Panc1 (cell line): ENCODE measurements around the gene OR8H2. TPM values are rescaled to one million over a fixed set of nuclear protein-coding genes. Genes with fewer than 3 reads are reported as not detected.
"Not testable (repeated sequence)": the region's sequence is repeated elsewhere in the genome, so short reads cannot be mapped to it uniquely, and the experiment has no call there.

Source experiments
- ATAC-seq: fragments of 200-7000 bp; cut with Tn5 transposase; 2 replicates; pipeline ENCODE4 v1.9.1; 2020; ENCODE audit warnings: mild to moderate bottlenecking, moderate library complexity
- BruUV-seq: library from RNA; stranded (reverse); fragments of 400-500 nt; replicated peaks from 2 replicates; lab custom pipeline; 2021; lab: Mats Ljungman, UMichigan
- CTCF ChIA-PET: fragments of 300-600 bp; sonication (Branson Sonifier 250); formaldehyde crosslinking; loops from one replicate; lab custom pipeline; 2022; ENCODE audit warnings: antibody characterized with exemption; lab: Charles Lee
- POLR2A ChIA-PET: fragments of 300-600 bp; sonication (Branson Sonifier 250); formaldehyde crosslinking; loops from one replicate; lab custom pipeline; 2022; ENCODE audit warnings: antibody characterized with exemption; lab: Charles Lee
- DNase-seq: peaks from one replicate; pipeline ENCODE4 v3.0.0-alpha.2; 2010; ENCODE audit warnings: low read depth, low spot score
- H3K27ac ChIP-seq: 2 replicates; pipeline ENCODE4 v1.5.1; 2011; ENCODE audit warnings: mild to moderate bottlenecking, low read length, inconsistent platforms
- H3K27me3 ChIP-seq: fragments of 200-500 bp; sonication (Bioruptor generic); 2 replicates; pipeline ENCODE4 v1.6.0; 2014; ENCODE audit warnings: low read length, inconsistent platforms; ENCODE audit not compliant: control insufficient read depth, insufficient read depth
- H3K36me3 ChIP-seq: fragments of 200-500 bp; sonication (Bioruptor generic); 2 replicates; pipeline ENCODE4 v1.5.1; 2014; ENCODE audit warnings: inconsistent platforms, mild to moderate bottlenecking, low read length, moderate library complexity; ENCODE audit not compliant: control insufficient read depth, insufficient read depth
- H3K4me1 ChIP-seq: 2 replicates; pipeline ENCODE4 v1.5.1; 2011; ENCODE audit warnings: inconsistent platforms, mild to moderate bottlenecking, low read length, moderate library complexity; ENCODE audit not compliant: control insufficient read depth, insufficient read depth
- H3K4me3 ChIP-seq, 2 experiments: 2 replicates each; pipeline ENCODE4 v1.5.1; 2011 to 2012; ENCODE audit warnings: low read depth in 2 of 2, low read length in 2 of 2, mild to moderate bottlenecking in 2 of 2, inconsistent platforms in 1 of 2, moderate library complexity in 1 of 2
- H3K9me3 ChIP-seq: fragments of 200-500 bp; sonication (Bioruptor generic); 2 replicates; pipeline ENCODE4 v1.5.1; 2014; ENCODE audit warnings: low read depth, mild to moderate bottlenecking, inconsistent platforms, low read length, moderate library complexity; ENCODE audit not compliant: control insufficient read depth, insufficient read depth
- POLR2AphosphoS5 ChIP-seq: IDR thresholded peaks from 2 replicates; pipeline ENCODE4 v1.6.1; 2012; ENCODE audit warnings: mild to moderate bottlenecking, low read depth, low read length, moderate library complexity
- SIN3A ChIP-seq: IDR thresholded peaks from 2 replicates; pipeline ENCODE4 v1.6.1; 2012; ENCODE audit warnings: low read depth, mild to moderate bottlenecking, low read length, moderate library complexity, borderline replicate concordance; ENCODE audit not compliant: insufficient read depth
- TCF7L2 ChIP-seq: IDR thresholded peaks from 2 replicates; pipeline ENCODE4 v1.6.1; 2011; ENCODE audit warnings: mild to moderate bottlenecking, low read depth, low read length, inconsistent platforms
- in situ Hi-C: cut with HindIII; loops from 2 replicates; pipeline ENCODE4 v1.10.0; 2016; ENCODE audit warnings: low sequenced_read_pairs, low pct_unique_long_range_greater_than_20kb
- intact Hi-C: fragments of 100-400 bp; cut with micrococcal nuclease; formaldehyde crosslinking; loops from one replicate; pipeline ENCODE4 v1.10.0; 2022; ENCODE audit not compliant: unreplicated experiment
- total RNA-seq: library from RNA; stranded (reverse); gene quantifications from one replicate; pipeline ENCODE4 v1.2.1, GENCODE V29; 2021; ENCODE audit not compliant: unreplicated experiment
- TF ChIP-seq, protein P1 (sequence below), 2 experiments: IDR thresholded peaks; 2 replicates each; pipeline ENCODE4 v1.6.1; 2011 to 2012; ENCODE audit warnings: low read depth in 2 of 2, control low read depth in 1 of 2, low read length in 1 of 2, mild to moderate bottlenecking in 1 of 2, moderate library complexity in 1 of 2; ENCODE audit not compliant: insufficient read depth in 1 of 2
- TF ChIP-seq, protein P2 (sequence below): fragments of 450-650 bp; IDR thresholded peaks from 2 replicates; pipeline ENCODE4 v1.5.1; 2017; ENCODE audit warnings: mild to moderate bottlenecking

Gene OR8H2
- total RNA-seq, 1 experiment from 2014 or later: not detected

DNA sequence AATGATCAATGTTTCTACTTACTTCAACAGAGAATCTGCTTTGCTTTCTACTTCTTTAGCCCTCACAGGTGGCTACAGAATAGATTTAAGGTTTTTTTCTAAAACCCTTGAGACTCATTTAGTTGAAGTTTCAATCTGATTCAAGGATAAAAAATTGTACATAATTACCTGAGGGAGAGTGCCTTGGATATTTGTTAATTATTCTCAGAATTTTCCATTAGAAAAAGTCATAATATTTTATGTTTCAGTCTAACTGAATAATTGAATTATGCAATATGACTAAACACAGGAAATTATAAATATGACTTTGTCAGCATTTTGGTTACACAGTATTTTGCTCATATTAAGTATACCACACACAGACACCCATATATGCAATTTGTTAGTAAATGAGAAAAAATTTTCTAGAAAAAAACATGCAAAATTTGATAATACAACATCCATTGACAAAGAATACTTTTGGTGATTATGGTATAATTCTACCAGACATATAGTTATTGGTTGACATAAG is 36.7 kb downstream of the OR8H2 start, which contains the start of gene OR8J3:
OR8J3 (minus strand) TSS at position 51 of the 511 bp plus-strand sequence. CDS start 2,483 bp downstream, outside the sequence.
- ATAC-seq: no peak
- in situ Hi-C loops: no loop called here

DNA sequence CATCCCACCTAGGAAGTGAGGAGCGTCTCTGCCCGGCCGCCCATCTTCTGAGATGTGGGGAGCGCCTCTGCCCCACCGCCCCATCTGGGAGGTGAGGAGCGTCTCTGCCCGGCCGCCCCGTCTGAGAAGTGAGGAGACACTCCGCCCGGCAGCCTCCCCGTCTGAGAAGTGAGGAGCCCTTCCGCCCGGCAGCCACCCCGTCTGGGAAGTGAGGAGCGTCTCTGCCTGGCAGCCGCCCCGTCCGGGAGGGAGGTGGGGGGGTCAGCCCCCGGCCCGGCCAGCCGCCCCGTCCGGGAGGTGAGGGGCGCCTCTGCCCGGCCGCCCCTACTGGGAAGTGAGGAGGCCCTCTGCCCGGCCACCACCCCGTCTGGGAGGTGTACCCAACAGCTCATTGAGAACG is 40.2 kb downstream of the OR8H2 start:
- CTCF ChIA-PET, in situ Hi-C loops, intact Hi-C loops: not testable (repeated sequence)

More for the DNA sequence above, 36.7 kb downstream of the OR8H2 start, which contains the start of gene OR8J3:
- intact Hi-C loops: no loop called here
- POLR2A ChIA-PET: no interaction called here
- Histone ChIP-seq H3K4me3 (no peak within 1 kb of the TSS), H3K4me1 (no peaks in the 10 kb centered on the region), H3K9me3 (no peaks in the 10 kb centered on the region), H3K27ac (no peak within 1 kb of the TSS), H3K36me3 (no peaks in the 10 kb centered on the region), H3K27me3 (no peaks in the 10 kb centered on the region)
- DNase-seq: no peak
- TF ChIP-seq POLR2AphosphoS5 (no peak), SIN3A (no peak), TCF7L2 (no peak)
- TF ChIP-seq, protein P1, sequence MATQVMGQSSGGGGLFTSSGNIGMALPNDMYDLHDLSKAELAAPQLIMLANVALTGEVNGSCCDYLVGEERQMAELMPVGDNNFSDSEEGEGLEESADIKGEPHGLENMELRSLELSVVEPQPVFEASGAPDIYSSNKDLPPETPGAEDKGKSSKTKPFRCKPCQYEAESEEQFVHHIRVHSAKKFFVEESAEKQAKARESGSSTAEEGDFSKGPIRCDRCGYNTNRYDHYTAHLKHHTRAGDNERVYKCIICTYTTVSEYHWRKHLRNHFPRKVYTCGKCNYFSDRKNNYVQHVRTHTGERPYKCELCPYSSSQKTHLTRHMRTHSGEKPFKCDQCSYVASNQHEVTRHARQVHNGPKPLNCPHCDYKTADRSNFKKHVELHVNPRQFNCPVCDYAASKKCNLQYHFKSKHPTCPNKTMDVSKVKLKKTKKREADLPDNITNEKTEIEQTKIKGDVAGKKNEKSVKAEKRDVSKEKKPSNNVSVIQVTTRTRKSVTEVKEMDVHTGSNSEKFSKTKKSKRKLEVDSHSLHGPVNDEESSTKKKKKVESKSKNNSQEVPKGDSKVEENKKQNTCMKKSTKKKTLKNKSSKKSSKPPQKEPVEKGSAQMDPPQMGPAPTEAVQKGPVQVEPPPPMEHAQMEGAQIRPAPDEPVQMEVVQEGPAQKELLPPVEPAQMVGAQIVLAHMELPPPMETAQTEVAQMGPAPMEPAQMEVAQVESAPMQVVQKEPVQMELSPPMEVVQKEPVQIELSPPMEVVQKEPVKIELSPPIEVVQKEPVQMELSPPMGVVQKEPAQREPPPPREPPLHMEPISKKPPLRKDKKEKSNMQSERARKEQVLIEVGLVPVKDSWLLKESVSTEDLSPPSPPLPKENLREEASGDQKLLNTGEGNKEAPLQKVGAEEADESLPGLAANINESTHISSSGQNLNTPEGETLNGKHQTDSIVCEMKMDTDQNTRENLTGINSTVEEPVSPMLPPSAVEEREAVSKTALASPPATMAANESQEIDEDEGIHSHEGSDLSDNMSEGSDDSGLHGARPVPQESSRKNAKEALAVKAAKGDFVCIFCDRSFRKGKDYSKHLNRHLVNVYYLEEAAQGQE (IDR thresholded peaks at IDR 0.05; ENCODE audit: insufficient read depth in 1 of 2, low read depth in 2 of 2, low read length in 1 of 2): no peak
- no TSS peak for BruUV-seq
- CTCF ChIA-PET: no interaction called here

DNA sequence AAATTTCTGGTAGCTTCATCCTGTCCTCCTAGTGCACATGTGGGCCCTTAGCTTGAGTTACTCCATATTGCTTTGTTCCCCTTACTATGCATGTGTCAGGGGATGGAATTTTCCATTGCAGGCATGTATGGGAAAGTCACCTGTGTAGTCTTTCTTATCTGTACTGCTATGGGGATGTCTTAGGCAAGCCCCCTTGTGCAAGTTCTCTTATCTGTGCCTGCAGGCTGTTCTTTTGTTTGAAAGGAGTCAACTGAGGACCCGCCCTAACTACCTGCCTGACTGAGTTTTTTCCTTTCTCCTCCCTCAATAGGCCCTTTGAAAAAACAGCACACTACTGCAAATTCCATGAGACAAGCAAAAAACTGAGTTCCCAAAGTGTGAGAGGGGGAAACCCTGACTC is 47.9 kb downstream of the OR8H2 start:
- POLR2A ChIA-PET: no interaction called here
- H3K36me3 ChIP-seq: no peaks in the 10 kb centered on the region
- ATAC-seq (no peak), DNase-seq (no peak)
- no peak for TF ChIP-seq SIN3A
- TF ChIP-seq, protein P1 (IDR thresholded peaks at IDR 0.05; ENCODE audit: insufficient read depth in 1 of 2, low read depth in 2 of 2, low read length in 1 of 2): no peak
- TF ChIP-seq POLR2AphosphoS5: no peak
- TF ChIP-seq, protein P2, sequence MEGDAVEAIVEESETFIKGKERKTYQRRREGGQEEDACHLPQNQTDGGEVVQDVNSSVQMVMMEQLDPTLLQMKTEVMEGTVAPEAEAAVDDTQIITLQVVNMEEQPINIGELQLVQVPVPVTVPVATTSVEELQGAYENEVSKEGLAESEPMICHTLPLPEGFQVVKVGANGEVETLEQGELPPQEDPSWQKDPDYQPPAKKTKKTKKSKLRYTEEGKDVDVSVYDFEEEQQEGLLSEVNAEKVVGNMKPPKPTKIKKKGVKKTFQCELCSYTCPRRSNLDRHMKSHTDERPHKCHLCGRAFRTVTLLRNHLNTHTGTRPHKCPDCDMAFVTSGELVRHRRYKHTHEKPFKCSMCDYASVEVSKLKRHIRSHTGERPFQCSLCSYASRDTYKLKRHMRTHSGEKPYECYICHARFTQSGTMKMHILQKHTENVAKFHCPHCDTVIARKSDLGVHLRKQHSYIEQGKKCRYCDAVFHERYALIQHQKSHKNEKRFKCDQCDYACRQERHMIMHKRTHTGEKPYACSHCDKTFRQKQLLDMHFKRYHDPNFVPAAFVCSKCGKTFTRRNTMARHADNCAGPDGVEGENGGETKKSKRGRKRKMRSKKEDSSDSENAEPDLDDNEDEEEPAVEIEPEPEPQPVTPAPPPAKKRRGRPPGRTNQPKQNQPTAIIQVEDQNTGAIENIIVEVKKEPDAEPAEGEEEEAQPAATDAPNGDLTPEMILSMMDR: no peak
- TF ChIP-seq TCF7L2: no peak
- H3K4me1 ChIP-seq: no peaks in the 10 kb centered on the region
- no TSS peak for BruUV-seq
- intact Hi-C loops: no loop called here
- in situ Hi-C loops: no loop called here
- no peak overlapping the region for H3K27ac ChIP-seq
- no peak overlapping the region for H3K4me3 ChIP-seq
- CTCF ChIA-PET: no interaction called here
- H3K9me3 ChIP-seq: no peaks in the 10 kb centered on the region; the same call in 1 of the 2 replicates
- H3K27me3 ChIP-seq: no peaks in the 10 kb centered on the region

More for the DNA sequence above, 40.2 kb downstream of the OR8H2 start:
- H3K4me3 ChIP-seq, H3K9me3 ChIP-seq, H3K27me3 ChIP-seq, DNase-seq, ATAC-seq, H3K36me3 ChIP-seq, POLR2A ChIA-PET, H3K27ac ChIP-seq, H3K4me1 ChIP-seq, BruUV-seq: not testable (repeated sequence)
